GM19395 (cell line): ENCODE data around the gene SND1.

Source experiments
- ATAC-seq: cut with Tn5 transposase; IDR thresholded peaks from one replicate; pipeline ENCODE4 v1.9.1; 2021; ENCODE audit warnings: mild to moderate bottlenecking, moderate library complexity; ENCODE audit not compliant: unreplicated experiment

SND1 gene

DNA sequence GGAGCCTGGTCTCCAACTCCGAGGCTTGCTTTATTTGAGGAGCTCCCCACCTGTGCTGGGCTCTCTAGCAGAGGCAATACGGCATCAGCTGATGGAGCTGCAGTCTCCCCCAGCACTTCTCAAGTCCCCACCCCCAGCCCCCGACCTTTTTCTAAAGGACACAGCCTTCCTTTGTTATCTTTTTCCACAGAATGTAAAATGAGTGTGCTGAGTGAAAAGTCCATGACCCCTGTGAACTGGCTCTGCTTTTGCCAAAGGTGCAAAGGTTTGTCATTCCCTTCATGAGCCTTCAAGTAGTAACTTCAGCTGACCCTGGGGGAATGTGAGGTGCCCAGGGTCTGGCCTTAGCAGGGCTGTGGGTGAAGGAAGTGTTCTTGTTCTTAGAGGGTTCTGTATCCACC, 353.8 kb downstream of the SND1 start:
- no peak for ATAC-seq

DNA sequence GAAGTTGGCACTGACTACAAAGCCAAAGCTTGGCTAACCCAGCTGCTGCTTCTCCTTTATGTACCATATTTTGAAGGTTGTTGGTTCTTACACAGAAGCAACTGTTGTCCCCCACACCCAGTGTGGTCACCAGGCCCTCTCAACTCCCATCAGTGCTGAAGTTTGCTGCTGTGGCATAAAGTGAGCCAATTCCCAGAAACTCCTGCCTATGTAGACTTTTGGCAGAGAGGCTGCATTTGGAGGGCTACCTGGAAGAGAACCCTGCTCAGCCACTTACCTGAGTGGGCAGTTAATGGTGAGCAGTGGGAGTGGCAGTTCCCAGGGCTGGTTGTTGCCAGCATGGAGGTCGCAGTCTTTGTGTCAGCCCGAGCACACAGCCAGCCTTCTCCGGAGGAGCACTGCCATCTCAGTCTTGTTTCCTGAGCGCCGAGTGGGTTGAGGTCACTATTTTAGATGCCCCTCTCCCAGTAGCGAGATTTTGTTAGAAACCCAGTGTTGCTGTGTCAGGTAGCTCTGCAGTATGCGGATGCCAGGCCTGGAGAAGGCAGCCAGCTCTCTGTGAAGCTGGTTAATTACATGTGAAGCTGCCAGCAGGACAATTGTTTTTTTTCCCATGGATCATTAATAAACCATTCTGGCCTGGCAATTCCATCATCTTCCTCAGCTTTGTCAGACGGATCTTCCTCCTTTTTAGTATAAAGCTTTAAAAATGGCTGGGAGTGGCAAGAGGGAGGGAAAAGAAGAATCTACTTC, 354.7 kb downstream of the SND1 start:
- no peak for ATAC-seq

- no peak for ATAC-seq
Observed at GRCh38 chr7:128007303-128007680, 355.3 kb downstream of the SND1 start.

- ATAC-seq: no peak
Observed at GRCh38 chr7:128008141-128008540, 356.1 kb downstream of the SND1 start.

GRCh38 chr7:128008744-128009143, 356.8 kb downstream of the SND1 start:
- no peak for ATAC-seq

DNA sequence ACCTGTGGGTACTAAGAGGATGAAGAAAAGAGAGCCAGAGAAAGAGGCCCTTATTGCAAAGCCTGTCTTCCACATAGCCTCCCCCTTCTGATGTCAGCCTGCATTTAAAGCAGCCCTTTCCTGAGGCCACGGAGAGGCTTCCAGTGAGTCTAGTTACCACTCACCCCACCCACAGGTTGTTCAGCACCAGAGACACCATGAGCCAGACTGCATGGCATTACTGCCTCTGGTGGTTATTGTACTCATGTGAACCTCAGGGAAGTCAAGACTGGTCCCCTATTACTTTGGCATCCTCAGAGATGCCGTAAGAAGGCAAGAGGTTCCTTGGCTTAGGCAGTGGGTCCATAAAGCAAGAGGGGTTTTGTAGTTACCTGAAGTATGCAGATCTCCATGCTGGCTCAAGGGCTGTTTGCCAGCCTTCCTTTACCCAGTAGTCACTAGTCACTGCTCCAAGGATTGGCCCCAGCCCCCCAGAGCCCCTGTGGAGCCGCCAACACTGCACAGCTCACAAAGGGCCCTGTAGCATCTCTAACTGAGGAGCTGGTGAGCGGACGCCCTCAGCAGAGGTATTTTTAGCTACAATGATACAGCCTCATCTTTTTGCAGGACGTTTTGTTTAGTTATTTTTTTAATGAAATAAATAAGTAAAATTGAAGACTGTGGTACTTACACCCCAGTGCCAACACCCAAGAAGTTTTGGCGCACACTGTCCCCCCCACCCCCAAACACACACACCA, 358.6 kb downstream of the SND1 start:
- no peak for ATAC-seq

GRCh38 chr7:128011131-128011661, 359.2 kb downstream of the SND1 start:
- no peak for ATAC-seq

GRCh38 chr7:128014811-128015210, 362.8 kb downstream of the SND1 start:
- ATAC-seq: no peak

- ATAC-seq: no peak
Observed at GRCh38 chr7:128017460-128017859, 365.5 kb downstream of the SND1 start.

- no peak for ATAC-seq
Observed at GRCh38 chr7:128017862-128018845, 366.2 kb downstream of the SND1 start.

DNA sequence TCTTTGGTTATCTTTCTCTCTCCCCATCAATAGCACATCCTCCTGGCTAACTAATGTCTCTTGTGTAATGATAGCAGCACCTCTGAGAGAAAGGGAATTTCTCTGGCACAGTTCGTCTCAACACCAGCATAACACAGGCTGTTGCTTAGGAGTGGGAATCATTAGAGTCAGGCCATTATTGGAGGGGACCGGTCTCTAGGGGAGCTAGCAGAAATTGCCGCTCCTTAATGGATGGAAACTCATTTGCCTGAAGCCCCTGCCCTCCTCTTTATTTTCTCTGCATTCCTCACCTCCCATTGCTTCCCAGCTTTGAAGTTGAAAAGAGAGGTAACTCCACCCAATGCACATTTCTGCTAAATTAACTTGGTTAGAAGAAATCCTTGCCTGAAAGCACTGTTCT, 367.3 kb downstream of the SND1 start:
- no peak for ATAC-seq

DNA sequence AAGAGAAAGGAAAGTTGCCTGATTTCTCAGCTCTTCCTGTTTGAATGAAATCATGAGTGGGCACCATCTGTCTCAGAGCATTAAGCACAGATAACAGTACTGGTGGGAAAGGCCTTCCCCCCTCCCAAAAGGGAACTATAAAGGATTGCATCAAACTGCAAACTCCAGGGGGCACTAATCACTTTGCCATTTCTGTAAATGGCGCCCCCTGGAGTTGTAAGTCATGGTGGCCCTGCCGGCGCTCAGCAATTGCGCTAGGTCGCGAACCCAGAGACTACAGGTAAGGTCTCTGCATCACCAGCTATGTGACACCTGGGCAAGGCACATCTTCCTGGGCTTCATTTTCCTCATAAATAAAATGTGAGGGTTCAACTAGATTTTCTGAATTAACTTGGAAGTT, 368.2 kb downstream of the SND1 start:
- no peak for ATAC-seq

DNA sequence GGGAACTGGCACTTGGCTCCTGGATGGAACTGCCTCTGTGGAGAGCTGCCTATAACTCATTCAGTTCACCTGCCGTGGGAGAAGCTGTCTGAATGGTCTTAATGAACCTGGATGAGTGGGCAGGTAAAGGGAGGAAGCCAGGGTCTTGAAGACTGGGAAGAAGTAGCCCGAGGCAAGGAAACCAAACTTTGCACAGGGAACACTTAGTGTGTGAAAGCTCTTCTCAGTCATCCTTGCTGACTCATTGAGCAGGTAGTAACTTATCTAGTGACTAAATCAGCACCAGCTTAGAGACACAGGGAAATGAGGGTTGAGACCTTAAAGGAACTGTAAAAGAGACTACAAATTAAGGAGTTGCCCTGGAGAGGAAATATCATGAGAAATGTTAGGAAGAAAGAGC, 369.4 kb downstream of the SND1 start:
- no peak for ATAC-seq

- ATAC-seq: no peak
Observed at GRCh38 chr7:128022631-128023532, 370.9 kb downstream of the SND1 start.

DNA sequence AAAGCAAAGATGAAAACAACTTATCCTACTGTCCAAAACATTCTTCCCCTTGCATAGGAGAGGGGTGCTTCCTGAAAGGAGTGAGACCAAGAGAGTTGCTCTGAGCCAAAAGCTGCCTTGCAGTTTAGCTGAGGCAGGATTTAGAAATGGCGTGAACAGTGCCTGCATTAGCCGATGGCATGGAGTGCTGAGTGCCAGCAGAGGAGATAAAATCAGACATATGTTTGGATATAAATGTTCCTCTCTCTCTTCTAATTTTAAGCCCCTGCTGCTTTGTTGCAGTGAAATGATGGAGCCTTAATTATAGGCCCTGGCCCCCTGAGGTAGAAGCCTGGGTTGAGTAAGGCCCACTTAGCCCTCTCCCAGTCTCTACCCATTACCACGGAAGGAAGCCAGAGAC, 372.2 kb downstream of the SND1 start:
- no peak for ATAC-seq

- ATAC-seq: no peak
Observed at GRCh38 chr7:128025380-128025779, 373.4 kb downstream of the SND1 start.

DNA sequence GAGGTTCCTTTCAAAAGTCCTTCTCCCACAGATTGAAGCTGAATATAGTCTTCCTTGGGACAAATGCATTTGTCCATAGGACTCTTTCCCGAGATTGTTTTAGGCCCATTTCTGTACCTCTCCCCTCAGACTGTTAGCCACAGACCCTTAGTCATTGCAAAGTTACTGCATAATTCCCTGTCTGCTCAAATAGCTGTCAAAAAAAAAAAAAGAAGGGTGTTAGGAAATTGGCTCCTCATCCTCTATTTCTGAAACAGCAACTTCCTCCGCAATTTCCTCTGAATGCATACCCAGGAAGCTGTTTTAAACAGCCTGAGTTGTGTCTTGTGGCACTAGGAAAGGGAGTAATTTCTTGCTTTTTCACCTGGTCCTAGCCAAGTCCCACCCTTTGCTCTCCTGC, 373.8 kb downstream of the SND1 start:
- ATAC-seq: no peak

DNA sequence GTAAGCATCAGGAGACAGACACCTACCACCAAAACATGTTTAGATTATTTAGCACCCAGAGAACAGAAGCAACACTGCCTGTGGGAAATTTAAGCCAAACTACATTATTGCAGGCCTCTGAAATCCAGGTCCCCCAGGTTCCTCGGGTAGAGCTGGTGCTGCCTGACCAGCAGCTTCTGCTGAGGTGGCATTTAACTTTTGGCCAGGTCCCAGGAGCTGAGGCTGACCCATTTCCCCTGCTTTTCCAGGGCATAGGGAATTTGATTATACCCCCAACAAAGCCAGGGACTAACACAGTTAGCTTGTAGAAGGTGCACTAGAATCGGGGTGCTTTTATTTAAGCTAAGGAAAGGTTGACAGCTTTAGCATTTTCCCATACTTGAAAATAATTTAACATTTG, 374.6 kb downstream of the SND1 start:
- ATAC-seq: no peak

- ATAC-seq: no peak
Observed at GRCh38 chr7:128027485-128027980, 375.5 kb downstream of the SND1 start.
